HepG2 (cell line): ENCODE data around the gene RABGGTA. TPM values are rescaled to one million over a fixed set of nuclear protein-coding genes. Genes with fewer than 3 reads are reported as not detected.

Source experiments
- ARHGAP35 ChIP-seq: sonication (generic); formaldehyde crosslinking; IDR thresholded peaks from 2 replicates; pipeline ENCODE4 v1.9.0; 2022; ENCODE audit warnings: mild to moderate bottlenecking, inconsistent platforms, moderate library complexity, missing genetic modification reagents, borderline replicate concordance
- ERF ChIP-seq: IDR thresholded peaks from 2 replicates; pipeline ENCODE4 v1.6.1; 2018; ENCODE audit warnings: missing biosample characterization, missing genetic modification reagents
- FOXP4 ChIP-seq: sonication (generic); formaldehyde crosslinking; IDR thresholded peaks from 2 replicates; pipeline ENCODE4 v1.4.0; 2020; ENCODE audit warnings: missing genetic modification reagents
- IRF2 ChIP-seq: IDR thresholded peaks from 2 replicates; pipeline ENCODE4 v1.6.1; 2018; ENCODE audit warnings: missing genetic modification reagents, missing compliant biosample characterization
- MEIS1 ChIP-seq: sonication (generic); formaldehyde crosslinking; IDR thresholded peaks from 2 replicates; pipeline ENCODE4 v1.9.0; 2021; ENCODE audit warnings: mild to moderate bottlenecking, missing genetic modification reagents, moderate library complexity, borderline replicate concordance
- PLRG1 ChIP-seq: fragments of 450-650 bp; conservative IDR thresholded peaks from 2 replicates; pipeline ENCODE4 v1.6.1; 2016
- PTBP1 ChIP-seq: fragments of 200-400 bp; formaldehyde crosslinking; IDR thresholded peaks from 2 replicates; pipeline ENCODE4 v1.6.1; 2018; ENCODE audit warnings: low read length, low read depth; ENCODE audit not compliant: poor library complexity, severe bottlenecking
- RARA ChIP-seq: IDR thresholded peaks from 2 replicates; pipeline ENCODE4 v1.6.1; 2016; ENCODE audit warnings: missing genetic modification reagents, missing compliant biosample characterization
- SOX5 ChIP-seq: IDR thresholded peaks from 2 replicates; pipeline ENCODE4 v1.6.1; 2016; ENCODE audit warnings: borderline replicate concordance
- SSRP1 ChIP-seq: IDR thresholded peaks from 2 replicates; pipeline ENCODE4 v1.6.1; 2016; ENCODE audit warnings: control low read depth
- YEATS2 ChIP-seq: sonication (generic); formaldehyde crosslinking; IDR thresholded peaks from 2 replicates; pipeline ENCODE4 v1.4.0; 2020; ENCODE audit warnings: missing genetic modification reagents, borderline replicate concordance
- ZFP1 ChIP-seq: IDR thresholded peaks from 2 replicates; pipeline ENCODE4 v1.6.1; 2016
- ZMYM3 ChIP-seq: sonication (generic); formaldehyde crosslinking; IDR thresholded peaks from 2 replicates; pipeline ENCODE4 v1.5.1; 2020; ENCODE audit warnings: mild to moderate bottlenecking, missing genetic modification reagents
- ZNF224 ChIP-seq: sonication (generic); formaldehyde crosslinking; IDR thresholded peaks from 2 replicates; pipeline ENCODE4 v1.5.0; 2020; ENCODE audit warnings: mild to moderate bottlenecking, missing genetic modification reagents
- ZNF576 ChIP-seq: sonication (generic); formaldehyde crosslinking; IDR thresholded peaks from 2 replicates; pipeline ENCODE4 v1.4.0; 2020; ENCODE audit warnings: mild to moderate bottlenecking, missing genetic modification reagents
- ZNF672 ChIP-seq: sonication (generic); formaldehyde crosslinking; IDR thresholded peaks from 2 replicates; pipeline ENCODE4 v1.8.1; 2022; ENCODE audit warnings: missing genetic modification reagents
- polyA plus RNA-seq, 8 experiments: library from polyadenylated mRNA; depleted of rRNA in 3 of 8; stranded (reverse) in 7 of 8; unstranded in 1 of 8; fragments of >200 nt; fragmentation: Illumina TruSeq in 4 of 8; extraction: Trizol in 4 of 8; gene quantifications; 2 replicates each; pipeline versions ENCODE4 v1.2.1 to v1.2.3, GENCODE V29; 2011 to 2016; ENCODE audit warnings: low read depth in 4 of 8, missing spikeins in 1 of 8, mixed read lengths in 1 of 8; ENCODE audit not compliant: insufficient read depth in 1 of 8
- total RNA-seq, 5 experiments: library from RNA; depleted of rRNA; stranded (reverse); fragments of >200 nt; fragmentation: Illumina TruSeq; extraction: Trizol; gene quantifications; 2 replicates each; pipeline ENCODE4 v1.2.3, GENCODE V29; 2016; ENCODE audit warnings: low read depth in 1 of 5
- TF ChIP-seq, protein P1 (sequence below): sonication (generic); formaldehyde crosslinking; IDR thresholded peaks from 2 replicates; pipeline ENCODE4 v1.4.0; 2020; ENCODE audit warnings: missing genetic modification reagents
- TF ChIP-seq, protein P2 (sequence below): sonication (generic); formaldehyde crosslinking; IDR thresholded peaks from 2 replicates; pipeline ENCODE4; 2020; ENCODE audit warnings: missing genetic modification reagents, mild to moderate bottlenecking, borderline replicate concordance
- TF ChIP-seq, protein P3 (sequence below): sonication (generic); formaldehyde crosslinking; IDR thresholded peaks from 2 replicates; pipeline ENCODE4 v1.5.0; 2020; ENCODE audit warnings: missing genetic modification reagents
- TF ChIP-seq, protein P4 (sequence below): sonication (generic); formaldehyde crosslinking; IDR thresholded peaks from 2 replicates; pipeline ENCODE4 v1.8.1; 2022; ENCODE audit warnings: low read depth, mild to moderate bottlenecking, missing genetic modification reagents

The RABGGTA gene
- total and polyA plus RNA-seq, 2 of the 13 experiments (the other 11 are each of a cell fraction or from before 2014, with no cell fraction given), result 57.9 to 90.8 TPM

- TF ChIP-seq ZMYM3 (peak; percentile 66; the same call in 1 of the 2 replicates), ERF (CRISPR knock-in tag) (peak; percentile 89; the same call in 1 of the 2 replicates), SSRP1 (CRISPR knock-in tag) (peak; percentile 73; the same call in 1 of the 2 replicates), RARA (CRISPR knock-in tag) (no peak), PLRG1 (no peak), YEATS2 (CRISPR knock-in tag) (peak; percentile 62; the same call in 1 of the 2 replicates), IRF2 (CRISPR knock-in tag) (0 out of 2 replicates have a peak, but pooled peaks have one; percentile 52), ZNF576 (CRISPR knock-in tag) (0 out of 2 replicates have a peak, but pooled peaks have one; percentile 69), PTBP1 (no peak), ZNF672 (CRISPR knock-in tag) (no peak), ZFP1 (CRISPR knock-in tag) (peak; percentile 92; the same call in 1 of the 2 replicates), SOX5 (CRISPR knock-in tag) (0 out of 2 replicates have a peak, but pooled peaks have one; percentile 16), MEIS1 (CRISPR knock-in tag) (0 out of 2 replicates have a peak, but pooled peaks have one; percentile 23), ARHGAP35 (no peak; the same call in 1 of the 2 replicates), FOXP4 (CRISPR knock-in tag) (no peak), ZNF224 (CRISPR knock-in tag) (no peak)
- TF ChIP-seq, protein P1, sequence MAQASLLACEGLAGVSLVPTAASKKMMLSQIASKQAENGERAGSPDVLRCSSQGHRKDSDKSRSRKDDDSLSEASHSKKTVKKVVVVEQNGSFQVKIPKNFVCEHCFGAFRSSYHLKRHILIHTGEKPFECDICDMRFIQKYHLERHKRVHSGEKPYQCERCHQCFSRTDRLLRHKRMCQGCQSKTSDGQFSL (CRISPR knock-in tag), result no peak
- TF ChIP-seq, protein P2, sequence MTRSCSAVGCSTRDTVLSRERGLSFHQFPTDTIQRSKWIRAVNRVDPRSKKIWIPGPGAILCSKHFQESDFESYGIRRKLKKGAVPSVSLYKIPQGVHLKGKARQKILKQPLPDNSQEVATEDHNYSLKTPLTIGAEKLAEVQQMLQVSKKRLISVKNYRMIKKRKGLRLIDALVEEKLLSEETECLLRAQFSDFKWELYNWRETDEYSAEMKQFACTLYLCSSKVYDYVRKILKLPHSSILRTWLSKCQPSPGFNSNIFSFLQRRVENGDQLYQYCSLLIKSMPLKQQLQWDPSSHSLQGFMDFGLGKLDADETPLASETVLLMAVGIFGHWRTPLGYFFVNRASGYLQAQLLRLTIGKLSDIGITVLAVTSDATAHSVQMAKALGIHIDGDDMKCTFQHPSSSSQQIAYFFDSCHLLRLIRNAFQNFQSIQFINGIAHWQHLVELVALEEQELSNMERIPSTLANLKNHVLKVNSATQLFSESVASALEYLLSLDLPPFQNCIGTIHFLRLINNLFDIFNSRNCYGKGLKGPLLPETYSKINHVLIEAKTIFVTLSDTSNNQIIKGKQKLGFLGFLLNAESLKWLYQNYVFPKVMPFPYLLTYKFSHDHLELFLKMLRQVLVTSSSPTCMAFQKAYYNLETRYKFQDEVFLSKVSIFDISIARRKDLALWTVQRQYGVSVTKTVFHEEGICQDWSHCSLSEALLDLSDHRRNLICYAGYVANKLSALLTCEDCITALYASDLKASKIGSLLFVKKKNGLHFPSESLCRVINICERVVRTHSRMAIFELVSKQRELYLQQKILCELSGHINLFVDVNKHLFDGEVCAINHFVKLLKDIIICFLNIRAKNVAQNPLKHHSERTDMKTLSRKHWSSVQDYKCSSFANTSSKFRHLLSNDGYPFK (CRISPR knock-in tag), result peak; percentile 45; the same call in 1 of the 2 replicates
- TF ChIP-seq, protein P3, sequence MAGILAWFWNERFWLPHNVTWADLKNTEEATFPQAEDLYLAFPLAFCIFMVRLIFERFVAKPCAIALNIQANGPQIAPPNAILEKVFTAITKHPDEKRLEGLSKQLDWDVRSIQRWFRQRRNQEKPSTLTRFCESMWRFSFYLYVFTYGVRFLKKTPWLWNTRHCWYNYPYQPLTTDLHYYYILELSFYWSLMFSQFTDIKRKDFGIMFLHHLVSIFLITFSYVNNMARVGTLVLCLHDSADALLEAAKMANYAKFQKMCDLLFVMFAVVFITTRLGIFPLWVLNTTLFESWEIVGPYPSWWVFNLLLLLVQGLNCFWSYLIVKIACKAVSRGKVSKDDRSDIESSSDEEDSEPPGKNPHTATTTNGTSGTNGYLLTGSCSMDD (CRISPR knock-in tag), result no peak
- TF ChIP-seq, protein P4, sequence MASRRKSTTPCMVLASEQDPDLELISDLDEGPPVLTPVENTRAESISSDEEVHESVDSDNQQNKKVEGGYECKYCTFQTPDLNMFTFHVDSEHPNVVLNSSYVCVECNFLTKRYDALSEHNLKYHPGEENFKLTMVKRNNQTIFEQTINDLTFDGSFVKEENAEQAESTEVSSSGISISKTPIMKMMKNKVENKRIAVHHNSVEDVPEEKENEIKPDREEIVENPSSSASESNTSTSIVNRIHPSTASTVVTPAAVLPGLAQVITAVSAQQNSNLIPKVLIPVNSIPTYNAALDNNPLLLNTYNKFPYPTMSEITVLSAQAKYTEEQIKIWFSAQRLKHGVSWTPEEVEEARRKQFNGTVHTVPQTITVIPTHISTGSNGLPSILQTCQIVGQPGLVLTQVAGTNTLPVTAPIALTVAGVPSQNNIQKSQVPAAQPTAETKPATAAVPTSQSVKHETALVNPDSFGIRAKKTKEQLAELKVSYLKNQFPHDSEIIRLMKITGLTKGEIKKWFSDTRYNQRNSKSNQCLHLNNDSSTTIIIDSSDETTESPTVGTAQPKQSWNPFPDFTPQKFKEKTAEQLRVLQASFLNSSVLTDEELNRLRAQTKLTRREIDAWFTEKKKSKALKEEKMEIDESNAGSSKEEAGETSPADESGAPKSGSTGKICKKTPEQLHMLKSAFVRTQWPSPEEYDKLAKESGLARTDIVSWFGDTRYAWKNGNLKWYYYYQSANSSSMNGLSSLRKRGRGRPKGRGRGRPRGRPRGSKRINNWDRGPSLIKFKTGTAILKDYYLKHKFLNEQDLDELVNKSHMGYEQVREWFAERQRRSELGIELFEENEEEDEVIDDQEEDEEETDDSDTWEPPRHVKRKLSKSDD (CRISPR knock-in tag), result 0 out of 2 replicates have a peak, but pooled peaks have one; percentile 22
These were observed 25.2 kb upstream of the RABGGTA start (continued) for GRCh38 chr14:24296341-24297157.
